MG63 (cell line): ENCODE results near the gene PHF2. TPM values are rescaled to one million over a fixed set of nuclear protein-coding genes. Genes with fewer than 3 reads are reported as not detected.

Experiments used
- DNase-seq: peaks from one replicate; pipeline ENCODE4 v3.0.0-alpha.2; 2020
- H3K27me3 ChIP-seq: fragments of 250-450 bp; sonication (Bioruptor Pico); 2 replicates; pipeline ENCODE4 v1.5.1; 2020; ENCODE audit warnings: mild to moderate bottlenecking, moderate library complexity
- H3K36me3 ChIP-seq: fragments of 250-450 bp; sonication (Bioruptor Pico); 2 replicates; pipeline ENCODE4 v1.5.1; 2020; ENCODE audit warnings: mild to moderate bottlenecking, moderate library complexity
- H3K4me3 ChIP-seq: fragments of 250-450 bp; sonication (Bioruptor Pico); 2 replicates; pipeline ENCODE4 v1.5.1; 2020; ENCODE audit warnings: mild to moderate bottlenecking, moderate library complexity
- H3K9me3 ChIP-seq: fragments of 250-450 bp; sonication (Bioruptor Pico); 2 replicates; pipeline ENCODE4 v1.5.1; 2020; ENCODE audit warnings: mild to moderate bottlenecking, moderate library complexity
- total RNA-seq: library from RNA; depleted of rRNA; stranded (reverse); fragments of >200 nt; shearing (Covaris generic); gene quantifications from 2 replicates; pipeline ENCODE4 v1.2.3, GENCODE V29; 2014; ENCODE audit warnings: low replicate concordance; rRNA removed

PHF2 gene
- total RNA-seq, 1 experiment from 2014 or later = 6.6 TPM

DNA sequence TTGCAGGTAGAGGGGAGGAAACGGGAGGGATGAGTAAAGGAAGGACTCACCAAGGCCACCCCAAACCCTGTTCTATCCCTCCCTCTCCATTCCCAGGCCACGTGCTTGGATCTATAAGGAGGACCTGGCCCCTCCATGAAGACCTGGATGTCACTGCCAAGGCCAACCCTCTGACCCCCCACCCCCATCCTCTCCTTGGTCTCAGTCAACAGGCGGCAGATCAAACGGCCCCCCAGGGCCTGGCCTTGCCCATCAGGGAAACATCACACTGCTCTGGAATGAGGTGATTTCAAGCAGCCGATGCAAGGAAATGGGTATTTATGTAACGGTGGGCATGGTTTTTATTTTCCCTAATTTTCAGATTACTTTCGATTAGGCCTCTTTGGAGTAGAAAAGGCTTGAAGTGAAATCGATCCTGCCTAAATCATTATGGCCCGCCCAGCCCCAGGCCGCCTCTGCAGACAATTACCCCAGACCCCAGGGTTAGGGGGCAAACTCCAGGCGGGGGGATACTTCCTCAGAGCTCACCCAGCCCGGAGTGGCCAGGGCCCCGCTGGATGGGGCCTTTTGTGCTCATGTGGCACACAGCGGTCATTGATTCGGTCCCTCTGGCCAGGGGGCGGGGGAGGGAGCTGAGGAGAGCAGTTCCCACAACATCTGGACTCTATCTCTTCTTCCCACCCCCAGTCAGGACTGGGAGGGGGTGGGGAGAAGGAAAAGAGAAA lies 125.3 kb downstream of the PHF2 start:
- Histone ChIP-seq H3K27me3 (no peaks in the 10 kb centered on the region), H3K36me3 (no peaks in the 10 kb centered on the region), H3K9me3 (no peaks in the 10 kb centered on the region), H3K4me3 (no peak overlapping the region)
- no peak for DNase-seq

DNA sequence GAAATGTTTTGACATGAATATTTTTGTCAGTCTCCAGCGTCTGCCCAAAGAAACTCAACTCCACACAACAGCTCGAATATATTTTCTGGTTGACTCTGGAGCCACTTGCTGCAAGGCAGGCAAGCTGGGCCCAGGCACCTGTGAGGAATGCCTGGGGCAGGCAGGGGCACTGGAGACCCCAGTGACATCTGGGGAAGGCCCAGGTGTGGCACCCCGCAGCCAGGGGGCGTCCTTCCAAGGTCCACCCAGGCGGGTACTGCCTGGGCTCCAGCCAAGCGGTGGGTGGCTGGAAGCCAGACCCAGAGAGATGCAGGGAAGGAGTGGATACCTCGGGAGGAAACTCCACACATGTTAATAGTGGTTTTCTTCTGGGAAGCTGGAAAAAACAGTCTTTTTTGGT lies 125.9 kb downstream of the PHF2 start:
- H3K27me3 ChIP-seq = no peaks in the 10 kb centered on the region
- H3K36me3 ChIP-seq = no peaks in the 10 kb centered on the region
- DNase-seq = no peak
- H3K4me3 ChIP-seq = no peak overlapping the region
- H3K9me3 ChIP-seq = no peaks in the 10 kb centered on the region

DNA sequence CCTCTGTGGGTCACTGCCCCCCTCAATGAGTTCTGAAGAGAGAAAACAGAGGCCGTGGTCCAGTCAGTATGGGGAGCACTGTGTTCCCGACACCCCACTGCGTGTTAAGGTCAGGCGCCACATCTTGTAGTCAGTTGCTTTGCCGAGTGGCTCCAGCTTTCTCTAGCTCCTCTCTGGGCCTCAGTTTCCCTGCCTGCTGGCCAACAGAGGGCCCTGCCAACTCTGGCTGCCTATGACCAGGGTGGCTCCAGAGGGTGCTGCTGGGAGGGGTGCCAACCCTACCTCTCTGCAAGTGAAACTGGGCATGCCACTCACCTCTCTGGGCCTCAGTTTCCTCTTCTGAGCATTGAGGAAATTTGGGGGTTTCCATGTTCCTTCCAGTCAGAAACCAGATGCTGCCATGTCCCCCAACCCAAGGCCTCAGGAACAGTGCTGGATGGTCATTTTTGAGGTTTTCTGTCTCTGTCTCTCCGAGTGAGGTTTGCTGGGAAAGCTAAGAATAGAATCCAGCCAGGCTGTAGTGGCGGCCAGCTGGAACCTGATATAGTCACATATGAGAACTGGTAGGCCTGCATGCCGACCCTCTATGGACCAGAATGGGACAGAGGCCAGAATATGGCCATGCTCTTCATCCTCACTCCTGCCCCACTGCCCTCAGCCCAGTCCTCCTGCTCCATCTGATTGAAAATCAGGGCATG lies 132.1 kb downstream of the PHF2 start:
- no peak overlapping the region for H3K4me3 ChIP-seq
- H3K36me3 ChIP-seq = no peaks in the 10 kb centered on the region
- DNase-seq = no peak
- H3K27me3 ChIP-seq = no peaks in the 10 kb centered on the region
- no peaks in the 10 kb centered on the region for H3K9me3 ChIP-seq

GRCh38 chr9:93708987-93709302 lies 132.6 kb downstream of the PHF2 start:
- H3K27me3 ChIP-seq = no peaks in the 10 kb centered on the region
- no peak overlapping the region for H3K4me3 ChIP-seq
- no peaks in the 10 kb centered on the region for H3K36me3 ChIP-seq
- no peak for DNase-seq
- no peaks in the 10 kb centered on the region for H3K9me3 ChIP-seq

- H3K27me3 ChIP-seq = no peaks in the 10 kb centered on the region
- no peaks in the 10 kb centered on the region for H3K36me3 ChIP-seq
- no peak overlapping the region for H3K4me3 ChIP-seq
- H3K9me3 ChIP-seq = no peaks in the 10 kb centered on the region
- DNase-seq = no peak
These were observed 133.4 kb downstream of the PHF2 start for GRCh38 chr9:93709600-93710369.

- Histone ChIP-seq H3K4me3 (no peak overlapping the region), H3K36me3 (no peaks in the 10 kb centered on the region), H3K27me3 (no peaks in the 10 kb centered on the region; the same call in 1 of the 2 replicates), H3K9me3 (no peaks in the 10 kb centered on the region)
- DNase-seq = no peak
These were observed 134.0 kb downstream of the PHF2 start for GRCh38 chr9:93710370-93710723.

DNA sequence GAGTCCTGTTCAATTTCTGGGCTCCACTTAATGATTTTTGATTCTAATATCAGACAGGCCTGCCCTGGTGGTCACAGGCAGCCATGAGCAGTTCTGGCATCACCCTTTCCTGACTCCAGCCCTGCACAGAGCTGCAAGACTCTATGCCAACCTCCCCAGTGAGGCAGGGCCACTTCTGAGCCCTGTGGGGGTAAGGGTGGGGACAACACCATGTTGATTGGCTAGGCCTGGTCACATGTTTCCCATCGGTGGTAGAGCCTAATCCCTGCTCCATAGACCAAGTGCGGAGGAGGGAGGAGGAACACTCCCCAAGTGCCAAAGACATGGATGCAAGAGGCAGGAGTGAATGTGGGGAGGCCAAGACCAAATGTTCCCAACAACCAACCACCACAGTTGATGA lies 134.6 kb downstream of the PHF2 start:
- H3K9me3 ChIP-seq = no peaks in the 10 kb centered on the region
- no peak overlapping the region for H3K4me3 ChIP-seq
- H3K36me3 ChIP-seq = no peaks in the 10 kb centered on the region
- DNase-seq = no peak
- no peaks in the 10 kb centered on the region; the same call in 1 of the 2 replicates for H3K27me3 ChIP-seq

DNA sequence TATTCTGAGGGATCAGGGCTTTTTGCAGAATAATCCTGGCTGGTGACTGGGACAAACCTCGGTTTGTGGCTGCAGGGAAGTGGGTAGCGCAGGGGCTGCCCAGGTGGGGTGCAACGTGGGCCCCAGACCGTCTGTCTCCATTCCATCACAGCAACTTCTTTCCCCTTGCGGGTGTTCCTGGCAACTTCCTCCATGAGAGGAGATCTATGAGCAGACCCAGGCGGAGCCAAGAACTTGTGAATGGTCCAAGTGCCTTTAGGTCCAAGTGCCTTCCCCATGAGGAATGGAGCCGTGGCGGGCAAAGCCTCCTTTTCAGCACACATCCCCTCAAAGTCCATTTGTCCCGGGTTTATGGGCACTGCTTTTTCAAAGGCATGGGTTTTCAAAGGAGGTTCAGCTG lies 136.5 kb downstream of the PHF2 start:
- Histone ChIP-seq H3K4me3 (no peak overlapping the region), H3K9me3 (no peaks in the 10 kb centered on the region; the same call in 1 of the 2 replicates), H3K27me3 (no peaks in the 10 kb centered on the region; the same call in 1 of the 2 replicates), H3K36me3 (no peaks in the 10 kb centered on the region)
- no peak for DNase-seq

GRCh38 chr9:93713716-93714115 lies 137.3 kb downstream of the PHF2 start:
- H3K27me3 ChIP-seq = no peaks in the 10 kb centered on the region; the same call in 1 of the 2 replicates
- H3K4me3 ChIP-seq = no peak overlapping the region
- no peaks in the 10 kb centered on the region; the same call in 1 of the 2 replicates for H3K9me3 ChIP-seq
- DNase-seq = no peak
- no peaks in the 10 kb centered on the region for H3K36me3 ChIP-seq

DNA sequence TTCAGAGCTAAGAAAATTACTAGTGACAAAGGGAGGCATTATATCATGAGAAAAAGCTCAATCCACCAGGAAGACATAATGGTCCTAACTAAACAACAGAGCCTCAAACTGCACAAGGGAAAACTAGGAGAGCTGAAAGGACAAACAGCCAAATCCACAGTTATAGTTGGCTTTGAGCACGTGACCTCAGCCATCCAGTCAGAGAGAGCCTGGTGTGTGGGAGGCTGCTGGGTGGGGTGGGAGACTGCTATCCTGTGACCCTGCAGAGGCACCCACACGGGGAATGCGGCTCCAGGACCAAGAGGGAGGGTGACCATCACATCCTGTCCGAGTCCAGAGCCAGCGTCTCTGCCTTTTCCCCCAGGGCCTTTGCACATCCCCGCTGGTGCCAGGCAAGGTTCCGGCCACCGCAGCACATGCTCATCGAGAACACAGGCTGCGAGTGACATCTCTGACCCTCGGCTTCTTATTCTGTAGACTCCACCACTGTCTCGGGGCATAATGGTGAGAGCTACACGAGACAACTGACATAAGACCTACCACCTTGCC lies 145.1 kb downstream of the PHF2 start:
- Histone ChIP-seq H3K36me3 (no peaks in the 10 kb centered on the region), H3K9me3 (no peaks in the 10 kb centered on the region; the same call in 1 of the 2 replicates), H3K4me3 (no peak overlapping the region), H3K27me3 (no peaks in the 10 kb centered on the region)
- DNase-seq = no peak

DNA sequence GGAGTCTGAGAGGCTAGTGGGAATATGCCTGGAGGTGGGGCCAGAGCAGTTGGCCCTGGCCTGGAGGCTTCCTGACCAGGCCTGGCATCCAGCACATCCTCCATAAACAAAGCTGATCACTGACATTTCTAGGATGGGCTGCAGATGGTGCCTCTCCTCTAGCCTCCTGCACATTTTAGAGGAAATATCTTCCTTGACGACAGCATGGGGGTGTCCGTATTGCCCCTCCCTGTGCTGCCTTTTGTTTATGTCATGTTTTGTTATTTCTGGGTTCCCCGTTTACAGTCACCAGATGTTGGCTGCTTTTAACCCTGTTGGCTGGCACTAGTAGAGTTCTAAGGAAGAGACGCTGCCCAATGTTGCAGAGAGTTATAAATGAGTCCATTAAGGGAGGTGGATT lies 148.5 kb downstream of the PHF2 start:
- no peaks in the 10 kb centered on the region for H3K36me3 ChIP-seq
- no peak for DNase-seq
- no peak overlapping the region for H3K4me3 ChIP-seq
- H3K9me3 ChIP-seq = no peaks in the 10 kb centered on the region
- no peaks in the 10 kb centered on the region for H3K27me3 ChIP-seq

GRCh38 chr9:93725382-93725781 lies 149.0 kb downstream of the PHF2 start:
- Histone ChIP-seq H3K27me3 (no peaks in the 10 kb centered on the region), H3K4me3 (no peak overlapping the region), H3K36me3 (no peaks in the 10 kb centered on the region), H3K9me3 (no peaks in the 10 kb centered on the region)
- DNase-seq = no peak

DNA sequence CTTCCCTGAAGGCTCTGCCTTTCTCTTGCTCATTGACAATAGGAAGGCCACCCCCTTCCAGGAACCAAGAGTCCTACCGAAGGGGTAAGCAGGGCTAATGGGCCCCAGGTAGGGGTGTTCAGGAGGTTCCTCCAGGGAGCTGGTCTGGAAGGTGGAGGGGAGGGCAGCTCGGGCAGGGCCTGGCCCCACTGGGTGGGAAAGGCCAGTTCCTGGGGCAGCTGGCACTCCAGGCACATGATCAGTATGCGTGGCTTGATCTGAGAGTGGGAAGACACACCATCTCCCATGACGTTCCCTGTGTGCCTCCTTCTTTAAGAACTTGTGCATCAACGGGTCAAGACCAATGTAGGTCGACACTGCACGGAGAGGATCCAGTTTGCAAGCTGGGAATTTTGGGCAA lies 149.8 kb downstream of the PHF2 start:
- H3K36me3 ChIP-seq = no peaks in the 10 kb centered on the region
- no peak for DNase-seq
- H3K9me3 ChIP-seq = no peaks in the 10 kb centered on the region
- no peaks in the 10 kb centered on the region for H3K27me3 ChIP-seq
- no peak overlapping the region for H3K4me3 ChIP-seq

Other genes with a start within 250 kb of the PHF2 start
- gene FAM120A, start 124.9 kb upstream of the PHF2 start, total RNA-seq = 37.9 and 44.1 TPM in 2 replicates
- gene FAM120AOS, start 123.0 kb upstream of the PHF2 start, total RNA-seq = 41.5 and 45.6 TPM in 2 replicates